ENCODE results near the gene FAM124A.

Gene FAM124A

DNA sequence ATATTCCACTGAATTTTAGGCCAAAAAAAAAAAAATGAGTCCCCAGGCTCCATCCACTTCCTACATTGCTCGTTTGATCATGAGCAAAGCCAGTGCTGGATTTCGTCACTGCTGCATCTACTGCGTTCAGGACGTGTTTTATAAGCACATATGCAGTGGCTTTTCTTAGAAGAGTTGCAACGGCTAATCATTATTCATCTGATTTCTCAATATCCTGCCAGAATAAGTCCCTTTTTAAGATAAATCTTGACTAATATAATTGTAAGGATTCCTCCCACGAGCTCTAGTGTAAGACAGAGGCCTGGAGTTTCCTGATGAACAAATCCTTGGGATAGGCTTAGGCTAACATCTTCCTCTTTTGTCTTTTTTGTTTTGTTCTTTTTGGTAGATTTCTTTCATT, 19.5 kb downstream of the FAM124A start:
- no peak overlapping the region for H3K4me3 ChIP-seq (ENCODE audit: low read depth, low read length)

DNA sequence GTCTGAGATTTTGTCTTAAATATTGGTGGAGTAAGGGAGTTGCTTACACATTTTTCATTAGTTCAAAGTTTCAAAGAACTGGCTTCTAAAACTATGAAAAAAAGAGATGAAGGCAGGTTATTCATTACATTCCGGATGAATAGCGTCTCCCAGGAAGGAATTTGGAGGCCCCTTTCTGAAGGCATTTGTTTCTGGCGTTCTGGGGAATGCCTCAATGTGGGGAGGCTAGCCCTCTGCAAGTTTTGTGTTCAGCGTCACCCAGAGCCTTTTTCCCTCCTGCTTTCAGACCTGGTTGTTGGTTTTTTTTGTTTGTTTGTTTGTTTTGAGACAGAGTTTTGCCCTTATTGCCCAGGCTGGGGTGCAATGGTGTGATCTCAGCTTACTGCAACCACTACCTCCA, 21.0 kb downstream of the FAM124A start:
- H3K4me3 ChIP-seq (ENCODE audit: low read depth, low read length): no peak overlapping the region

DNA sequence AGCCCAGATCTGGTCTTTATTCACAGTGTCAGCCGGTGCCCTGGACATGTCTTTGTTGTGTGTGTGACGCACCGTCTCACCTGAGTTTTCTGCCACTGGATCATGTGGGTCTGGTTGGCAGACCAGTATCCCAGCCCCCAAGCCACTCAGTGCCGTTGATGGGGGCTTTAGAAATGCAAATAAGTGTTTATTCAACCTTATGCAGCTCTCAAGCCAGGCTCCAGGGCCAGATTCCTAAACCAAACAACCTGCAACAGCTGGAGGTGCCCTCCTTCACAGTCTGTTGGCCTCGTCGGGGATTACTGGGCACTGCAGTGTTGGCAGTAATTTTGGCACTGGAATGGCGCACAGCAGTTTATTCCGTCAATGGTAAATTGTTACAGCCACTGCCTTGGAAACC, 21.6 kb downstream of the FAM124A start:
- H3K4me3 ChIP-seq (ENCODE audit: low read depth, low read length): no peak overlapping the region

DNA sequence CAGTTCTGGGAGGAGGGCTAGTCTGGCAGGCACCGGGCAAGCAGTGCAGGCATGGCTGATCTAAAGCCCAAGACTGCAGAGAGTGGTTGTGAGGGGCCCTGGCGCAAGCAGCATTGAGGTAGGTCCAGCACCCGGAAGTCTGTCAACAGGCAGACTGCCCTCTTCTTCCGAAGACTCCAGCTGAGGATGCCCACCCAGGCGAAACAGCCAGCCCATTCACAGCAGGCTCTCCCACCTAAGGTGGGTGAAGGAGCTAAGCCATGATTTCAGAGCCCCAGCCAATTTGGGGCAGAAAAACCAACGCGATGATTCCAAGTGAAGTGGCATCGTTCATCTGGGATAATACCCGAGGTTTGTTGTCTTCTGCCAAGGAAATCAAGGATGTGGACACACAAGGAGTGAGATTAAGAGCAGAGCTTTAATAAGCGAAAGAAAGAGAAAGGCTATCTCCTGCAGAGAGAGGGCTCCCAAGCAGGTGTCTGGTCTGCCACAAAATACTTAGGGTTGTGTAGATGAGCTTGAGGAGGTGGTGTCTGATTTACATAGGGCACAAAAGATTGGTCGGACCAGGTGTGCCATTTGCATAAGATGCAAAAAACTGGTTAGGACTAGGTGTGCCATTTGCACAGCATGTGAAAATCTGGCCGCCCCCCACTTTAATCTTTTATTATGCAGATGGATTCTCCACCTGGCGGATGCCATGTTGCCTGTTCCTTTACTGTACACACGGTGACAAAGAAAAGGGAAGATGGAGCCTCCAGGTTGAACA, 22.6 kb downstream of the FAM124A start:
- H3K4me3 ChIP-seq (ENCODE audit: low read depth, low read length): no peak overlapping the region

DNA sequence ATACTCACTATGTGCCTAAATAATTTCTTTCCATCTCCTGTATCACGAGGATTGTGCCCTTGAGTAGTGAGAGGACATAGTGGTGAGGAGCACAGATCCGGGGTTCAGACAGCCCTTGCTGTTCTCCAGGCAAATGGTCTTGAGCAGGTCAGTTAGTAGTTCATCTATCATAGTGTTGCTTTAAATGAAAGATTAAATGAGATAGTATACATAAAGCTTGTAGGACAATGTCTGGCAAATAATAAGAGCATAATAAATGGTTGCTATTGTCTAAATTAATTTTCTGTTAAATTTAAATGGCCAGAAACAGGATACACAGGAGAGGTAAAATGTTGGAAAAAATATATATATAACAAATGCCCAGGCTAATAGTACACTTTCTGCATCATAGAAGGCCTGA, 23.4 kb downstream of the FAM124A start:
- no peak overlapping the region for H3K4me3 ChIP-seq (ENCODE audit: low read depth, low read length)

DNA sequence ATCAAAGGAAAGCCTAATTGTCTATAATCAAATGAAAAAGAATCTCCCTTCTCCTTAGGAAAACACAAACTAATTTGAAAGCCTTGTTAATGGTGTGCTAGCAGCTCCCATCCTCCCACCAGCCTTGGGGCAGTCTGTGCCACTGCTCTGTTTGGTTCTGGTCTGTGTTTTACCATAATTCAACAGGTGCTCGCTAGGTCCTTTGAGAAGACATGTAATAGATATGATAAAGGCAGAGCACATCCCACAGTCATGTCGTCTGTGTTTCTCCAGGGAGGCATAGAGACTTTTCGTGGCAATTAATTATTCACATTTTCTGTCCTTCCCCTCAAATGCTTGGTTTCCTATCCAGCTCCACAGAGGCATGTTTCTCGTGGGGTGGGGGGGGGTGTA, 23.8 kb downstream of the FAM124A start:
- H3K4me3 ChIP-seq (ENCODE audit: low read depth, low read length): no peak overlapping the region

DNA sequence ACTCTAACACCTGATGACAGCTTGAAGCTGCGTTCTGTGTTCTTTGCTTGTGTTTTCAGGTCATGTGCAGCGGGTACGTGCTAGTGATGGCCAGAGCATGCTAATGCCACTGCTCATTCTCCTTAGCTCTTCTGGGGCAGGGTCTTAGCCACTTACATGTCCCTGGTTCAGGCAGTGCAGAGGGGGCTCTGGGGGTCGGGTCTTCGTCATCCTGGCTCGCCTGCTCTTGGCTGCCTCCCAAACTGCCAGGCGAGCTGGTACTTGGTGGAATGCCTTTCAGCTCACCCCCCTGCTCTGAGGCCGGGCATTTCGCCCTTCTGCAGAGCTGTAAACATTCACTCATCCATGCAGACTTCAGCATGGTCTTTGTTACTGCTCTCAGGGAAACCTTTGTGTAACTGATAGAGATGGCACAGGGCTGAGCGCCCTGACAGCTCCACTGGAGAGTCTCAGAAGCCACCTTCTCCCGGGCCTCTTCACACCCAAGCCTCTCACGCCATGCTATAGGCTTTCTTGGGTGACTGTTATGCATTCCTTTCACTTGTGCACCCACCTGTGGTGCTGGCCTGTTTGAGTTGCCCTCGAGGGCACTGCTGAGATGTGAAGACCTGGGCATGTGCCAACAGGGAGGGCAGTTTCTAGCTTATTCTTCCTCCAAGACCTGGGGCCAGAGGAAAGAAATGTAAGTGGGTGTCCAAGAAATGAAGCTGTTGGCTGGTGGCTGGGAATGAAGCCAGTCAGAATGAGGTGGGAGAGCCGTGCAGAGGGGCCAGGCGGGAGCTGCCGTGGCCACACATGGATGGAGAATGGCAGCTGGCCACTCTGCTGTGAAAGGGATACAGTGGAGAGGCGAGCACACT, 24.4 kb downstream of the FAM124A start:
- no peak overlapping the region for H3K4me3 ChIP-seq (ENCODE audit: low read depth, low read length)

DNA sequence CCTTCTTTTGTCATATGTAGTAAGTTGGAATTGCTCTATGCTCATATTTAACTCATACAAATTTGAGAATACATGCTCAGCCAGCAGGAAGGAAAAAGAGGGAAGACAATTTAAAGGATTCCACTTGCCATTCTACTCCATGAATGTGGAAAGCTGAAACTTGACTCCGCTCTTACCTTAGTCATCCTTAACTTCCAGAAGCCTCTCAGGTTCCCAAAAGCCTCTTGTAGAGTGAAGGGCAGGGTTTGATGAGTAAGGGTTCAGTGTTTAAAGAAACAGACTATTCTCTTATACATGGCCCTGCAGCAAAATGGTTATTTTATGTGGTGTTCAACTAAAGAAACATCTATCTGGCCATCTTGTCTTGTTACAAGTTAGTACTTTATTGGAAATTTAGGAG, 27.1 kb downstream of the FAM124A start:
- H3K4me3 ChIP-seq (ENCODE audit: low read depth, low read length): no peak overlapping the region

DNA sequence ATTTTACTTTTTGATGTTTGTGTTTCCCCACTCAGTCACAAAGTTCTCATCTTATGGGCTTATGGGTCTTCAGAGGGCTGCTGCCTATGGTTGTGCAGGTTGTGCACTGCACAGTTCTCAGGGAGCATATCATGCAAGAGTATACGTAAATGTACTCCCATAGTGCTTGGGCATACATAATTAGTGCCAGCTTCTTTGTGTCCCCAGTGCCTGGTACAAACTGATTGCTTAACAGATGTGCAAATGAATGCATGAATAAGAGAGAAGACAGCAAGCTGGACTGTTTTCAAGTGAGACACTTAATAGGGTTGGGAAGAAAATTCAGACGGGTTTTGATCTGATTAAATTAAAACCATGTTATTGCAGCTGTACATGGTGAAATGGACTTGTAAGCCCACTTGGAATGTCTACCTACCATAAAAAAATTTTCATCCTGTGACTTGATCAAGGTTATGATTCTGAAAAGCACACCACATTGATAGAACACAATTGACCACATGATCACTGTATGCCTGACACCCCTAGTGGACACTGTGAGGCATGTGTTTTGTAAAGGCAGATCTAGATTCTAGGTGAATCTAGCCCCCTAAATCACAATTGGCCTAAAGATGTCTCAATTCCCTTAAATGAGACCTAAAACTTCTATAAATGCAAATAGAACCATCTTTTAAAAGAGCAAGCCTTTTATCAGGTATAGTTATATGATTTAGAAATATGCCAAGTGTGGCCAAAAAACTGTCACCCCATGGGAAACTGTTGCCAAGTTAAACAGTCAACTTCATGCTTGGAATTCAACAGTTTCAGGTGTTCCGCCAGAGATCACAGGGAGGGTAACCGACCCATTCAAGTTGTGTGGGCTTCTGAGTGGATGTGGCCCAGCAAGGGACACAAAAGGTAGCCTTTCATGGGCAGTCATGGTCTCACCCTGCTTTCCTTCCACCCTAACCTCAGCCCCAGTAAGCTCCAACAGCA, 27.9 kb downstream of the FAM124A start:
- no peak overlapping the region for H3K4me3 ChIP-seq (ENCODE audit: low read depth, low read length)

DNA sequence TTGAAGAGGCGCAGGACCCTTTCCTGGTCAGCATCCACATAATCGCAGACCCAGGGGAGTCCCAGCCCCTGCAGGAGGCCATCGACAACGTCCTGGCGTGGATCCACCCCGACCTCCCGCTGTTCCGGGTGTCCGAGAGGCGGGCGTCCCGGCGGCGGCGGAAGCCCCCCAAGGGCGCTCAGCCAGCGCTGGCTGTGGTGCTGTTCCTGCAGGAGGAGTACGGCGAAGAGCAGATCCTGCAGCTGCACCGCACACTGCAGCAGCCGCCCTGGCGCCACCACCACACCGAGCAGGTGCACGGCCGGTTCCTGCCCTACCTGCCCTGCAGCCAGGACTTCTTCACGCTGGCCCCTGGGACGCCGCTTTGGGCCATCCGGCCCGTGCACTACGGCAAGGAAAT, 29.3 kb downstream of the FAM124A start:
- no peak overlapping the region for H3K4me3 ChIP-seq (ENCODE audit: low read depth, low read length)

DNA sequence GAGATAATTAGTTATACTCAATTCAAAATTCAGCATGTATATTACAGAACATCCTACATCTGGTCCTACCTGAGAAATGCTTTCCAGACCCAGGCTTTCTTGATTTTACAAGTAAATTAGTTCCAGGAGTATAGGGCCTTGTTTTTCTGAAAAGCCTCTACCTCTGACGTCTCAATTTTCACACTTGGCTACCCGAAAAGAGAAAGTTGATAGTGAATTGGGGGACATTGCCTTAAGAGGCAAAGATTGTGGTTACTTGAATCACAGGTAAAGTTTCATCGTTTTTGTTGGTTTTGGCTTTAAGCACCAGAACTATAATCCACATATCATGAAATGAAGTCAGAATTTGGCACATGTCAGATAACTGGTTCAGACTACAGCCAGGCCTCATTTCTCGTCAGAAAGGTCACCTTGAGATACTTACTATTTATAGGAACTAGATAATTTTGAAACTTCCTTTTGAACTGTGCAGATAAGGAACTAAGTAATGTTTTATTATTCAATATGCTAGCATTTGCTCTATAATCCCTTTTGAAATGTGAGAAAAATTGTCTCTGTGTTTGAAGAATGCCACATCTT, 30.8 kb downstream of the FAM124A start:
- H3K4me3 ChIP-seq (ENCODE audit: low read depth, low read length): no peak overlapping the region

DNA sequence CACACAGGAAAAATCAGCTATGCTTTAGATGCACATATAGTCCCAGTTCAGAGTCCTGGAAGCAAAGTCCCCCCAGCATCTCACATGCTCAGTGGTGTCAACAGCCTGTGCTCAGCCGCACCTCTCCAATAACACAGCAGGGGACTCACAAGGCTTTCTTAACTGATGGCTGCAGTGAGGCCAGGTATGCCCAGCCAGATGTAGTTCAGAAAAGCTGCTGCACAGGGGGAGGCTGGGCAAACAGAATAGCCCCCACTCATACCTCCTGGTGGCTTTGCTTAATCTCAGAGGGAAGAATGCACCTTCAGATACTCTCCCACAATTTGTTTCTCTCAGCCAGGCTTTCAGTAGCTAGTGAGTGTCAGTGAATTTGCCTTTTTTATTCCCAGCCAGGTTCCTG, 33.4 kb downstream of the FAM124A start:
- no peak overlapping the region for H3K4me3 ChIP-seq (ENCODE audit: low read depth, low read length)

DNA sequence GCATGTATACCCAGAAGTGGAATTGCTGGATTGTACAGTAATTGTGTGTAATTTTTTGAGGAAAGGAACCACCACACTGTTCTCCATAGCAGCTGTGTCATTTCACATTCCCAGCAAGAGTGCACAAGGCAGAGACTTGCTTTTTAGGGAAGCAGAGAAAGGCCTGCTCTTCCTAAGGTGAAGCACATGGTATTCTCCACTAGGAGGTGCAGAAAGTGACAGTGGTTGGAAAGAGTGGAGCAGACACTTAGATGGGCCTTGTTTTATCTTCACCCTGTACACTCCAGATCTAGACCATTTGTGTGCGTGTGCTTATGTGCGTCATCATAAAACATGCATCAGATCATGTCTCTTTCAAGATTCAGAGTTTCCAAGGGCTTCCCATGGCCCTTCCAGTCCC, 35.0 kb downstream of the FAM124A start:
- no peak overlapping the region for H3K4me3 ChIP-seq (ENCODE audit: low read depth, low read length)

DNA sequence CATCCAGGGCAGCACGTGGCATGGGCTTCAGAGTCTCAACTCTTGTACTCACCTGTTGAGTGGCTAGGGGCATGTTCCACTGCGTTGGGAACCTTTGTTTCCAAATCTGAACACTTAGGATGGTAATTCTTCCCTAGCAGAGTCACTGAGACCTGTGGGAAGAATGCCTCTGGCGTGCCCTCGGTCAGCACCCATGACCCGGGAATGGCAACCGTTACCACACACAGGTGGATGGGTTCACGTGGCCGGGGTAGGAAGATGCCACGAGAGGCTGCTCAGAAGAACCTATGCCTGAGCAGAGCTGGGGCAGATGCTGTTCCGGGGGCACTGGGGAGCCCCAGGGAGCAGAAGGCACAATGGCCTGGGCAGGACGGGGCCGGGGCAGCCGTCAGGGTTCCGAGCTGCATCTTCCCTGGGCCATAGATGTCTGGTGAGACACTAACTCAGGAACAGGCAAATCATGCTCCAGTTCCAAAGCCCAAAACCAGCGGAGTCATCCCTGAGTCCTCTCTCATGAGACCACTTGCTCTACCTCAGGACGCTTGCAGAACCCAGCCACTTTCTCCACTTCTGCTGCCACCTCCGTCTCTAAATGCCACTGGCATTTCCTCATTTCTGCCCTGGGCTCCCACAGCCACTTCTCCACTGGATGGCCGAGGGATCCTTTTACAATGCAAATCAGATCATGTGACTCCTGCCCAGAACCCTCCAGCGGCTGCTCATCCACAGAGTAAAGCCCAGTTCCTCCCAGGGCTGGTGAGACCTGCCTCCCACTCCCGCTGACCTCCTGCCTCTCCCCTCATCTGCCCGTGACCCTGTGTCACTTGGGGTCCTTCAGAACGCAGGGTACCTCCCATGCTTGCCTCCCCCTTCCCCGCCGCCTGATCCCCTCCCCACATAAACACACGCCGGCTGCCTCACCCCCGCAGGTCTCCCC, 36.7 kb downstream of the FAM124A start:
- no peak overlapping the region for H3K4me3 ChIP-seq (ENCODE audit: low read depth, low read length)

DNA sequence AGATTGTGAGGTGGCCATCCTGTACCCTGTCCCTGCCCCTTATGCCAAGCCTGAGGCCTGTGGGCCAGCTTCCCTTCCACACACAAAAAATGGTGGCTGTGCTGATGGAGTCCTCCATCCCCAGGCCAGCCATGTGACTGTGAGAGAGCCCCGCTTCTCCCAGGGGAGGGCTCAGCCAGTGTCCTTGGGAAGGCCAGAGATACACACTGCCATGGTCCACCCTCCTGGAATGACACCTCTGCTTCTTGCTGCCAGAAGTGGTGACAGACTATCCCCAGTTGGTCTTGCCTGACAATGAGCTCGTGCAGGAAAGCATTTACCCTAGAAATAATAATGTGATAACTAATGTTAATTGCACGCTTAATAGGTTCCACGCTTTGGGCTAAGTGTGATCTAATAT, 38.0 kb downstream of the FAM124A start:
- H3K4me3 ChIP-seq (ENCODE audit: low read depth, low read length): no peak overlapping the region

DNA sequence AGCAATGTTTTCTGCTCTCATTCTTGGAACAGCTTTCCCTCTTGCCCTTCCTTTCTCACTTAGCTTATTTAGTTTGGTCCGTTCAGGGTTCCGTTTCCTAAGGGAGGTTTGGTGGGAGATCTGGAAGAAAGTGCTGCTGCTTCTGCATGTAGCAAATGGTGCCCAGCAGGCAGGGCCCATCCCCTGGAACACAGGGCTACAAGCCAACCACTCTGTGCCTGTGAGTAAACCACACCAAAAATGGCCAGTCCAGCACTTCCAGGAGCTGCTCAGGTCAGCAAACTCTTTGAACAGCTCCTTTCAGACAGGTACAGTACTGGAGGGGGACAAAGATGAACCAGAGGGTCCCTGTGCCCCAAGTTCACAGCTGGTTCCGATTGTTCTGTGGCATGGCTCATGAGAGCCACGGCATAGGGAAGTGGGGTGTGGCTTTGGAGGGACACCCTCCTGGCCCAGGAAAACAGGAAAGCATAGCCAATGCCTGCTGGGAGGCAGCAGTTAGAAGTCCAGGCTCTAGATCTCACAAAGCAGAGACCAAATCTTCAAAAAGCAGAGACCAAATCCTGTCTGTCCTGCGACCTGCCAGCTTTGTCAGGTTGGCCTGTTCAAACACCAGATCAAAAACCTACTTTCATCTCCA, 39.5 kb downstream of the FAM124A start:
- no peak overlapping the region for H3K4me3 ChIP-seq (ENCODE audit: low read depth, low read length)

DNA sequence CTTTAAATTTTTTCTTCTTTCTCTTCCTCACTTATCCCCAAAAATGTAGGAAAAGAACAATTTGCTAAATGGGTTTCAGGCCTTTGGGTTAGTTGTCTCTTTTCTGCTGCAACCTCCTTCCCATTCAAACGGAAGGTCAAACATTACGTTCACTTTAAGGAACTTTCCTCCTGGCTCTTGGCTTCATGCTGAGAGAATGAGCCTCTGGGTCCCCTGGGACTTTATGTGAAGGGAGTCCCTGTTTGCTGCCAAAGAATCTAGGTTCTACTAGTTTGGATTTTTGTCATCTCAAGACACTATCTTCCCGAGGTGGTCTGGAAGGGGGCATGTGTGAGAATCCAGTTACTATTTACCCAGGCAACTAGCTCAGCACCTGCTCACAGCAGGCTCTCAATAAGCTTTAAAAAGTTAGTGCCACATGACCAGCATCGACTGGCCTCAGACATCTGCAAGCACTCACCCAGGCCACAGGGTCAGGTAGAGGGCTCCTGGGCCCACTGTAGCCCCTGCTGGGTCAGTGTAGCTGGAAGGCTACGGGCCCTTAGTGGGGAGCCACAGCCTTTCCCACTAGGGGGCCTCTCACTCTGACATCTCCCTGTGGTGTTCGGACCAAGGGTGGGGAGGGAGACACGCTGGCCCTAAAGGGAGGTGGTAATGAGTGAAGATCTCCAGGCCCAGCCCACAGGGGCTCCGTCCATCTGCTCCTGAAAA, 40.5 kb downstream of the FAM124A start:
- H3K4me3 ChIP-seq (ENCODE audit: low read depth, low read length): no peak overlapping the region

DNA sequence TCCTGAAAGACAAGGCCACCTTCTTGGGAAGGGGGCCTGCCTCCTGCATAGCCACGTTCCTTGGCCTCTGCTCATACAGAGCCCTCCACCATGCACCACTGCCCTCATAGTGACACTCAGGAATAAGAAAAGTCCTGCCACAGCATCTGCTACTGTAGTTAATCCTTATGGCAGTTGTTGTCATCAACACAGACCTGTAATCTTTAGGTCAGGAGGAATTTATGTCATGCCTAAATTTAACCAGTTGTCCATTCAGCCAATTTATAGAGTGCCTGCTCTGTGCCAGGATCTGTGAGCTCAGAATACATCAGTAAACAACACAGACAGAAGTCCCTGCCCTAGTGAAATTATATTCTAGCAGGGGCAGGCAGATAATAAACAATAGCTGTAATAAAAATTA, 44.4 kb downstream of the FAM124A start:
- H3K4me3 ChIP-seq (ENCODE audit: low read depth, low read length): no peak overlapping the region

DNA sequence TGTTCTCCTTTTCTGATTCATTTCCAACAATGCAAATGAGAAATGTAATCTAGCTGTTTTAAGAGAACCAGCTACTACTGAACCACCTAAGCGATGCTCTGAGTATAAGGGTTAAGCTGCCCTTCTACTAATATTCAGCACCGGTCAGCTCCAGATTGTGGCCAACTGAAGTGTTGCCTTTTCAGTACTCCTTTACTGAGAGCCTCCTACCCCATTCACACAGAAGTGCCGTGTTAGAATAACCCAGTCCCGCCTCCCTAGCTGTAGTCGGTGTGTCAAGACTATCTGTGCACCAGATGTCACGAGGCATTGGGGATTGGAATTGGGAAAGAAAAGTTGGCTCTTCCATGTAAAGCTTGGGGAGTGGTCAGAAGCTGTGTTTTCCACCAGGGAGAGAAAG, 45.4 kb downstream of the FAM124A start:
- no peak overlapping the region for H3K4me3 ChIP-seq (ENCODE audit: low read depth, low read length)
